Measurements from ENCODE around the gene GDF10. TPM values are rescaled to one million over a fixed set of nuclear protein-coding genes. Genes with fewer than 3 reads are reported as not detected.

Gene GDF10
- total and polyA plus RNA-seq, 8 donors = 0.31 to 2.6 (median 0.90) TPM; not detected in 5

DNA sequence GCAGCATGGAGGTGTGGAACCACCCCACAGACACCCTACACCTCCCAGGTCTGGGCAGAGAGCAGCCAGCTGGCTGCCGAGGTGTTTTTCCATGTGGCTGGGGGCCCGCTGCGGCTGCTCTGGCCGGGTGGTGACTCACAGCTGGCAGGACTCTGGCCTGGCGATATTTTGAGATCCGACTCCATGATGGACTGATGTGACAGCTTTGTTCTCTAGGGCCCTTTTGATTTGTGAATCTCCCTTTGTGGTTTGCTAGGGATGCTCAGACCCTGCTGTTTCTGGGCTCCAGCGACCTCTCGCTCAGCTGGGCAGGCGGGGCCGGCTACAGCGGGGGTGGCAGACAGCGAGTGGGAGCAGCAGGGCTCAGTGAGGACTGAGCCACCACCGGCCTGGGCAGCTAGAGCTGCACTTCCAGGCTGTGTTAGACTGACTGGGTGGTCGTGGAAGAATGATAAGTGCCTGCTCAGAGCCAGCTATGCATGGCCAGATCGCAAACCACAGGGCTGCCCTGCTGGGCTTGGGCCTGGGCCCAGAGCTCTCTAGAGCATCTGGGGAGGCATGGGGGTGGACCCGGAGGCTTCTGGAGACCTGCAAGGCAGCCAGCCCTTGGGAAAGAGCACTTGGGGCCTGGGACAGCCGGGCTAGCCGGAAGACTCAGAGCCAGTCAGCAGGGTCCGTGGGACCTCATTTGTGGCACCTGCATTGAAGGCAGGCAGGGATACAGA is 46.2 kb upstream of the GDF10 start:
- no peak for DNase-seq
- no peak overlapping the region for H3K27ac ChIP-seq
- TF ChIP-seq EP300 (IDR thresholded peaks at IDR 0.05) (no peak), POLR2A (IDR thresholded peaks at IDR 0.05) (no peak), POLR2AphosphoS5 (IDR thresholded peaks at IDR 0.05) (no peak)
- TF ChIP-seq, protein P1, sequence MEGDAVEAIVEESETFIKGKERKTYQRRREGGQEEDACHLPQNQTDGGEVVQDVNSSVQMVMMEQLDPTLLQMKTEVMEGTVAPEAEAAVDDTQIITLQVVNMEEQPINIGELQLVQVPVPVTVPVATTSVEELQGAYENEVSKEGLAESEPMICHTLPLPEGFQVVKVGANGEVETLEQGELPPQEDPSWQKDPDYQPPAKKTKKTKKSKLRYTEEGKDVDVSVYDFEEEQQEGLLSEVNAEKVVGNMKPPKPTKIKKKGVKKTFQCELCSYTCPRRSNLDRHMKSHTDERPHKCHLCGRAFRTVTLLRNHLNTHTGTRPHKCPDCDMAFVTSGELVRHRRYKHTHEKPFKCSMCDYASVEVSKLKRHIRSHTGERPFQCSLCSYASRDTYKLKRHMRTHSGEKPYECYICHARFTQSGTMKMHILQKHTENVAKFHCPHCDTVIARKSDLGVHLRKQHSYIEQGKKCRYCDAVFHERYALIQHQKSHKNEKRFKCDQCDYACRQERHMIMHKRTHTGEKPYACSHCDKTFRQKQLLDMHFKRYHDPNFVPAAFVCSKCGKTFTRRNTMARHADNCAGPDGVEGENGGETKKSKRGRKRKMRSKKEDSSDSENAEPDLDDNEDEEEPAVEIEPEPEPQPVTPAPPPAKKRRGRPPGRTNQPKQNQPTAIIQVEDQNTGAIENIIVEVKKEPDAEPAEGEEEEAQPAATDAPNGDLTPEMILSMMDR (IDR thresholded peaks at IDR 0.05) = no peak
- H3K9me3 ChIP-seq = no peaks in the 10 kb centered on the region
- H3K4me1 ChIP-seq = no peaks in the 10 kb centered on the region
- intact Hi-C loops (cut with DNase I; ENCODE audit: low total_unique reads) = no loop called here
- no peak overlapping the region for H3K4me3 ChIP-seq
- WGBS, 5 donors = 69 to 80% (median 74%) methylated on average over 16 to 19 of the region's 19 CpGs
- no peaks in the 10 kb centered on the region for H3K36me3 ChIP-seq
- H3K27me3 ChIP-seq = peaks cover 0 to 14% (median 7%) of the 10 kb centered on the region in 3 donors

DNA sequence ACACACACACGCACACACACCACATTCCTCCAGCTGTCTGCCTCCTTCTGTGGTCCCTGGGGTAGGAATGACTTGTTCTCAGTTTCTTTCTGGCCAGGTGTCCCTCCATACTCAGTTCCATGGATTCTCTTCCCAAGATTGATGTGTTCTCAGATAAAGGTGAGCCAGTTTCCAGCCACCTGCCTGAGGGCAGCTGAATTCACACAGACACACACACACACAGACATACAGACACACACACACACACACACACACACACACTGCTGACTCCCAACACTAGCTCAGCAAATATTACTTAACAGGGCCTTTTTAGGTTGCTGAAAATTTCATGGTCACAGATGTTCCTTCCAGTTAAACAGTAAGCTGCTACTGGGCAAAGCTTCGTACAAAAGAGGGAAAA is 45.4 kb upstream of the GDF10 start:
- TF ChIP-seq POLR2A (IDR thresholded peaks at IDR 0.05) (no peak), EP300 (IDR thresholded peaks at IDR 0.05) (no peak), POLR2AphosphoS5 (IDR thresholded peaks at IDR 0.05) (no peak)
- TF ChIP-seq, protein P1 (IDR thresholded peaks at IDR 0.05) = no peak
- no peak overlapping the region for H3K4me3 ChIP-seq
- WGBS, 5 donors = 62 to 88% (median 84%) methylated on average over 2 of the region's 2 CpGs
- no peak overlapping the region for H3K27ac ChIP-seq
- H3K36me3 ChIP-seq = no peaks in the 10 kb centered on the region
- peaks cover 0 to 14% (median 7%) of the 10 kb centered on the region in 3 donors for H3K27me3 ChIP-seq
- H3K9me3 ChIP-seq = no peaks in the 10 kb centered on the region
- no peaks in the 10 kb centered on the region for H3K4me1 ChIP-seq
- intact Hi-C loops (cut with DNase I; ENCODE audit: low total_unique reads) = no loop called here
- DNase-seq = peak in 1 of 2 donors; percentile 22

DNA sequence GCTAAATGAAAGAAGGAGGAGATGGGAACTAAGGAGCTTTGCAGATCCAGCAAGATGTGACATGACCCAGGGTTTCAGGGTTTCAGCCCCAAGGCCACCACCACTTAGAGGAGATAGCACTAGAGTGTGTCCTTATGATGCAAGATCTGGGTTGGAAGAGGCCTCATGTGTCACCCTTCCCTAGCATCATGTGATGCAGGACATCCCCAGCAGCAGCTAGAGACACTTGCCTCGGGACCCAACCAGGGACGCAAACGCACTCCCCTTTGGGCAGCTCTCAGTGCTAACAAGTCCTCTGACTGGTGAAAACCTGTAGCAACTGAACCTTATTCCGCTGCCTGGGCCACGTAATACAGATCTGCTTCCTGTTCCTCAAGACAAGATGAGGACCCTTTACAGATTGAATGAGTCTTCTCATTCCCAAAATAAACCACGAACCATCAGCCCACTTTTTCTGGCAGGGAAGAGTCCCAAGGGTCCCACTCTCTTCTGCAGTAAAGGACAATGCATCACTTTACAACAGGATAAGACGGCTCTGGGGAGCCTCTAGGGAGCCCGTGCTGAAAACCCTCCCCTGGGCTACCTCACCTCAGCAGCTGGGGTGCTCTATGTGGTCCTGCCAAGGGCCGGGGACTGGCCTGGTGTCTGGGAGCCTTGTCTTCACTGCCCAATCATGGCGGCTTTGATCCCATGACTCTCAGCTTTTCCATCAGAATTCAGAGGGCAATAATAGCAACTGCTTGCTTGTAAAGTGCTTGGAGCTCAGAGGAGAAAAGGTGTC is 44.8 kb upstream of the GDF10 start:
- TF ChIP-seq EP300 (IDR thresholded peaks at IDR 0.05) (no peak), POLR2AphosphoS5 (IDR thresholded peaks at IDR 0.05) (no peak), POLR2A (IDR thresholded peaks at IDR 0.05) (no peak)
- TF ChIP-seq, protein P1 (IDR thresholded peaks at IDR 0.05) = no peak
- Histone ChIP-seq H3K36me3 (no peaks in the 10 kb centered on the region), H3K4me3 (no peak overlapping the region), H3K4me1 (no peaks in the 10 kb centered on the region), H3K27me3 (peaks cover 0 to 19% (median 7%) of the 10 kb centered on the region in 3 donors), H3K27ac (no peak overlapping the region), H3K9me3 (no peaks in the 10 kb centered on the region)
- intact Hi-C loops (cut with DNase I; ENCODE audit: low total_unique reads) = no loop called here
- no peak for DNase-seq
- WGBS, 5 donors = 81 to 91% (median 84%) methylated on average over 10 of the region's 10 CpGs

DNA sequence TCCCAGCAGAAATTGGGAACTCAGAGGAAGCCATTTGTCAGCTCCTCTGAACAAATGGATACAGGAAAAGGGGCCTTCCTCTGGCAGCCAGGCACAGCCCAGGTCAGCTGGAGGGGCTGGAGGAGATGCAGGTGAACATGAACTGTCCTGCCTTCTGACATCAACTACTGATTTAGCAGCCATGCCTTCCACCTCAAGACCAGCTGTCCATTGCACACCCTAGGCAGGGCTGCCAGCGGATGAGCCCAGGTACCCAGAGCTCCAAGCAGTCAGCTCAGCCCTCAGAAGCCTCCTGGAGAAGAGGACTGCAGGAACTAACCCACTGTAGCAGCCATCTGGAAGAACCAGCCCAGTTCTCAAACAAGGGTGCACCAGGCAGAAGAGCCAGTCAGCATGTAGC is 44.1 kb upstream of the GDF10 start:
- WGBS, 5 donors = 95 to 100% (median 100%) methylated on average over 1 of the region's 1 CpG
- Histone ChIP-seq H3K4me1 (no peaks in the 10 kb centered on the region), H3K27ac (no peak overlapping the region), H3K9me3 (no peaks in the 10 kb centered on the region), H3K27me3 (peaks cover 0 to 22% (median 7%) of the 10 kb centered on the region in 3 donors), H3K36me3 (no peaks in the 10 kb centered on the region), H3K4me3 (no peak overlapping the region)
- TF ChIP-seq, protein P1 (IDR thresholded peaks at IDR 0.05) = no peak
- TF ChIP-seq EP300 (IDR thresholded peaks at IDR 0.05) (no peak), POLR2A (IDR thresholded peaks at IDR 0.05) (no peak), POLR2AphosphoS5 (IDR thresholded peaks at IDR 0.05) (no peak)
- intact Hi-C loops (cut with DNase I; ENCODE audit: low total_unique reads) = no loop called here
- DNase-seq = no peak
